NCI-H187 treated with DMSO at 0.1 percent for 48 hours (cell line): Measurements from ENCODE around the gene DUSP3.
"Not testable (repeated sequence)": the region's sequence is repeated elsewhere in the genome, so short reads cannot be mapped to it uniquely, and the experiment has no call there.

Experiments
- DNase-seq: peaks from one replicate; lab custom pipeline; 2025; lab: John Stamatoyannopoulos, UW

Gene DUSP3

DNA sequence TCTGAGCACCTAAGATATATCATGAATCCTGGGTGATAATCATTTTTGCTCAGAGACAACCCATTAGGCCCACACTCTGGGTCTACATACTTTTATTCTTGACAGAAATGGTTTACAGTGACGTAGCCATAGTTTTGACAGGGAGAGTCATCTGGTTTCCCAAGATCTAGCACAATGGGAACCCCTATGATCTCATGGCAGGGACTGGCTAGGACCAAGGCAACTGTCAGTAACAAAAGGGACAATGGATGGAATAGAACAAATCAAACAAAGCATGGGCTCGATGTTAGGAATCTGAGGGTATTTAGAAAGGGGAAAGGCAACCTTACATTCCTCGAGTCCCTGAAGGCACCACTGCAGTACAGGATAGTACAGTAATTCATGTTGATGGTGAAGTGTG, 22.0 kb upstream of the DUSP3 start:
- DNase-seq = no peak

DNA sequence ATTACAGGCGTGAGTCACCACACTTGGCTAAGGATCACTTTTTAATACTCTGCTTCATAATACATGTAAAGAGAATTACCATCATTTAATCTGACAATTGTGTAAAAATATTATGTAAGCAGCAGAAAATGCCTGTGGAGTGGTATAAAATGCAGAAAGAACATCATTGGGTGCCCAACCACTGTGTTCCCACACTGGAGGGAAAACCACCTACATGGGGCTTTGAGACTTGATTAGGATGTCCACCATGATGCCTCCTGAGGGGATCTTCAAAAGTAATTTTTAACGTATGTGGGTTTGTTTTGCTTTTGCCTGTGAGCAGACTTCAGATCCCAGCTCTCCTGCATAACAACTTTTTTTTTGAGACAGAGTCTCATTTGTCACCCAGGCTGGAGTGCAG, 20.3 kb upstream of the DUSP3 start:
- DNase-seq = no peak

DNA sequence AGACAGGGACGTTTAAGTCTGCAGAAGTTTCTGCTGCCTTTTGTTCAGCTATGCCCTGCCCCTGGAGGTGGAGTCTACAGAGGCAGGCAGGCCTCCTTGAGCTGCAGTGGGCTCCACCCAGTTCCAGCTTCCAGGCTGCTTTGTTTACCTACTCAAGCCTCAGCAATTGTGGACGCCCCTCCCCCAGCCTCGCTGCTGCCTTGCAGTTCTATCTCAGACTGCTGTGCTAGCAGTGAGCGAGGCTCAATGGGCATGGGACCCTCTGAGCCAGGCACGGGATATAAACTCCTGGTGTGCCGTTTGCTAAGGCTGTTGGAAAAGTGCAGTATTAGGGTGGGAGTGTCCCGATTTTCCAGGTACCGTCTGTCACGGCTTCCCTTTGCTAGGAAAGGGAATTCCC, 19.2 kb upstream of the DUSP3 start:
- not testable (repeated sequence) for DNase-seq

GRCh38 chr17:43792668-43793067, 13.9 kb upstream of the DUSP3 start:
- DNase-seq = not testable (repeated sequence)

- DNase-seq = peak; percentile 40
Observed at GRCh38 chr17:43791589-43791988, 12.8 kb upstream of the DUSP3 start.

GRCh38 chr17:43790311-43790940, 11.6 kb upstream of the DUSP3 start:
- DNase-seq = no peak

DNA sequence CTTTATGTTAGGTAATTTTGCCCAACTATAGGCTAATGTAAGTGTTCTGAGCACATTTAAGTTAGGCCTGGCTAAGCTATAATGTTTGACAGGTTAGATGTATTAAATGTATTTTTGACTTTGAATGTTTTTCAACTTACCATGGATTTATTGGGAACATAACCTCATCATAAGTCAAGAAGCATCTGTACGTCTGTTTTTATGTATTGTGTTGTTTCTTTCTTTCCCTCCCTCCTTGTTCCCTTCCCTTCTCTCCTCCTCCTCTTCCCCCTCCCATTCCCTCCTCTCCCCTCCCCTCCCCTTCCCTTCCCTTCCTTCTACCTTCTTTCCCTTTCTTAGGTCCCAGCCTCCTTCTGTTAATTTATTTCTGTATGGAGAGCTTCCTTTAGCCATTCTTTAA, 10.7 kb upstream of the DUSP3 start:
- no peak for DNase-seq

GRCh38 chr17:43788540-43788939, 9.8 kb upstream of the DUSP3 start:
- DNase-seq = no peak

GRCh38 chr17:43787728-43788127, 9.0 kb upstream of the DUSP3 start:
- no peak for DNase-seq

DNA sequence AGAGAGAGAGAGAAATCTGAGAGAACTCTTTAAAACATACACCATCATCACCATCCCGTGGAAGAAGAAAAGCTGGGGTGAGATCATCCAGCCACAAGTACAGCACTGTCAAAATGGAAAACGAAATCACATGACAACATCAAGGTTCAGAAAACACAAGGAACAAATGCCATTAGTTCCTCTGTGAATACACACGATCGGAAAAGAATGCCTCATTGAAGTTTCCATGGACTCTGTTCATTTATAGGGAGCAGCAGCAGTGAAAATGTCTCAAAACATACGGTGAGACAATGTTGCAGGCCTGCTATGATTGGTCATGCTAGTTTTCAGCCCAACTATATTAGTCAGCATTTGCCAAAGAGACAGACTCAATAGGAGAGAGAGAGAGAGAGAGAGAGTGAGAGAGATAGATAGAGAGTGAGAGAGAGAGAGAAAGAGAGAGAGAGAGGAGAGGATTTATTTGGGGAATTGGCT, 5.9 kb upstream of the DUSP3 start:
- no peak for DNase-seq

- DNase-seq = no peak
Observed at GRCh38 chr17:43784068-43784467, 5.3 kb upstream of the DUSP3 start.

GRCh38 chr17:43782913-43783680, 4.3 kb upstream of the DUSP3 start:
- no peak for DNase-seq

GRCh38 chr17:43780135-43780534, 1.4 kb upstream of the DUSP3 start, which contains the start of gene CFAP97D1:
TSS of gene CFAP97D1 (plus strand) at chr17:43780435. CDS start at chr17:43780463, 28 bp downstream.
- no peak for DNase-seq

DNA sequence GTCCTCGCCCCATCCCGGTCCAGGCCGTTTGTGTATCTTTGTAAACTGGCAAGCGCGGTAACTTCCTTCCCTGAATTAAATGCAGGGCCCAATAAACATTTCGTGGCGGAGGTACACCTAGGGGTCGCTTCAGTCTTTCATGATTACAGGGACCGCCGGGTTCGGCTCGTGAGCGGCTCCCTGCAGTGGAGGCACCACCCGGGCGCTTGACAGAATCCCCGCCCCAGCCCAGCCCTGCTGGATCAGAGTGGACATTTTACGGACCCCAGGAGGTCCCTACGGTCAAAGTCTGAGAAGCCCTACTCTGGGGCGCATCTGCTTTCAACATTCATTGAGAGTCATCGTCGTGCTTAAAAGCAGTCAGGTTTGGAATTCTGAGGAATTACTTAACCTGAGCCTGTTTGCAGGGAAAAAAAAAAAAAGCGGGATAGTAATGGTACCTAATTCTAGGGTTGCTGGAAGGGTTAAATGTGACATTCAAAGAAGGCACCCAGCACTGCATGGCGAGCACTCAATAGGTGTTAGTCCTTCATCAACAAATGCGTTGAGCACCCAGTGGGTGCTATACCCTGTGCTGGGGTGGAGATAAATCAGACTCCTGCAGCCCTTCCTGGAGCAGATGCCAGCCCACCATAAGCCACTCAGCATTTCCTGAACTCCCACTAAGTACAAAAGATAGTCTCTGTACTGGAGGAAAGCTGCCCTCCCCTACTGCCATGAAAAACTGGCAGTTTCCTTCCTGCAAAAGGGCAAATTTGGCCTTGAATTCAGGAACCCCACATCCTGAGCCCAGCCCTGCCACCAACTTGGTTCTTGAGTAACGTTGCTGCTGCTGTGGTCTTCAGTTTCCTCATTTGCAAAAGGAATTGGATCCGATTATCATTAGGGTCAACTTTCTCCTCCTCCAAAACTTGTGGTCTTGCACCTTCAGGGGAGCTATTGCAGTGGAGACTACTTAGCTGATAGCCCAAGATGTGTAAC, 658 bp upstream of the DUSP3 start:
- no peak for DNase-seq

- DNase-seq = no peak
Observed at GRCh38 chr17:43774304-43775250, 4.2 kb downstream of the DUSP3 start.

DNA sequence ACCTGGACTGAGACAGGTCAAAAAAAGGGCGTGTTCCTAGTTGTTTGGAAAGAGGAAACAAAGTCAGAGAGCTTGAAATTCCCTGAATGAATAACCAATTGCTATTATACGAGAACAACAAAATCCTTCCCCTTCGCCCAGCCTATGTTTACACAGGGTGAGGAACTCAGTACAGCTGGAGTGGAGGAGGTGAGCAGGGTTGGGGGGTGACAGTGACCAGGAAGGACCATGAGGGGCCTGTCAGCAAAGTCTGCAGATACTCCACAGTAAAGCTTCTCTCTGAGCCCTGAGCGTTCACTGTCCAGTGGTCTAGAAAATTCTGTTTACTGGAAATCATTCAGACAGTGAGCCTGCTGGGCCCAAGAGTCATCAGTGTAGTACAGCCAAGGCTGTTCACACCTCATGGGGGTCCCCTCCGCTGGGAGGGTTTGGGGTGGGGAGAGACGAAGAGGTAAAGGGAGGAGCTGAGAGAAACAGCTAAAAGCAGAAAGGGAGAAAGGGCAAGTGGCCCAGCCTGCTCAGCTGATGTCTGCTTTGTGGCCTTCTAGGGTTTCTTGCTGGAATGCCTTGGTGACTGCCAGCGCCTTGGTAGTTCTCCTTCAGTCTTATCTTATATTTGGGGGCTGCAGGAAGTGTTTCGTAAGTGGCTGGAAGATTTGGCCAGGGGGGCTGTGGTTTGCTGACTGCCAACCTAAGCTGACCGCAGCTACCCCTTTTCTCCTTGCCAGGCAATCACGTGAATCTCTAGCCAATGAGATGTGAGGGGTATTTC, 5.7 kb downstream of the DUSP3 start:
- DNase-seq = no peak

- no peak for DNase-seq
Observed at GRCh38 chr17:43771463-43771862, 7.3 kb downstream of the DUSP3 start.

DNA sequence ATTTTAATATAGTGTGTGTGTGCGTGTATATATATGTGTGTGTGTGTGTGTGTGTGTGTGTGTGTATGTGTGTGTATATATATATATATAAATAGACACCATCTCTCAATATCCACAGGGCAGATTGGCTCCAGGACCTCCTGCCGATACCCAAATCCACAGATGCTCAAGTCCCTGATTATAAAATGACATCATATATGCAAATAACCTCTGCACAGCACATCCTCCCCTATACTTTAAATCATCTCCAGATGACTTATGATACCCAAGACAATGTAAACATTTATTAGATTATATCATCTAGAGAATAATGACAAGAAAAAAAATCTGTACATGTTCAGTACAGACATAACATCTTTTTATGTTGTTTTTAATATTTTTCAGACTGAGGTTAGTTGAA, 7.8 kb downstream of the DUSP3 start:
- no peak for DNase-seq

DNA sequence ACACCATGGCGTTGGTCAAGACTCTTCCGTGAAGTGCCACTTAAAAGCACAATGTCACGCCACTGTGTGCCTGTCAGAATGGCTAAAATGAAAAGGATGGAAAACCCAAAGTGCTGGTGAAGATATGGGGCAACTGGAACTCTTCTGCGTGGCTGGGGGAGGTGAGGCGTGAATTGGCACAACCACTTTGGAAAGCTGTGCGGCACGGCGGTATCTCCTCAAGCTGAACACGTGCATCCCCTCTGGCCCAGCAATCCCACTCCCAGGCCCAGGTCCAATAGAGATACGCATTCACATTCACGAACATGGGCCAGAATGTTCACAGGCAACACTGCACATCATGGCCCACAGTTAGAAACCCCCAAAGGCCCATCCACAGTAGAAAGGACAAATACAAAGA, 8.9 kb downstream of the DUSP3 start:
- no peak for DNase-seq

- DNase-seq = no peak
Observed at GRCh38 chr17:43769426-43769825, 9.4 kb downstream of the DUSP3 start.
